GM23338 (cell line): ENCODE measurements around the gene TCF7L2. TPM values are rescaled to one million over a fixed set of nuclear protein-coding genes. Genes with fewer than 3 reads are reported as not detected.
A peak's percentile ranks its signal among the peaks of the same experiment; 100 is the strongest.

Experiments
- ATAC-seq: fragments of 200-7000 bp; cut with Tn5 transposase; 3 replicates; pipeline ENCODE4 v1.9.1; 2020
- DNase-seq: peaks from one replicate; pipeline ENCODE4 v3.0.0-alpha.2; 2015; ENCODE audit warnings: low spot score
- H2AFZ ChIP-seq: fragments of 200-600 bp; sonication (generic); 2 replicates; pipeline ENCODE4 v1.8.0; 2016; ENCODE audit warnings: antibody characterized with exemption, mild to moderate bottlenecking, moderate library complexity
- H3F3A ChIP-seq: fragments of 200-600 bp; sonication (generic); replicated peaks from 2 replicates; pipeline ENCODE4 v1.8.0; 2017; ENCODE audit warnings: antibody characterized with exemption, mixed run types, low read depth
- H3K27ac ChIP-seq: fragments of 200-600 bp; sonication (generic); 2 replicates; pipeline ENCODE4 v1.6.1; 2016; ENCODE audit warnings: low read depth
- H3K27me3 ChIP-seq: fragments of 200-600 bp; sonication (generic); 2 replicates; pipeline ENCODE4 v1.8.0; 2016; ENCODE audit warnings: mild to moderate bottlenecking, mixed run types, moderate library complexity; ENCODE audit not compliant: insufficient read depth
- H3K36me3 ChIP-seq: fragments of 200-600 bp; sonication (generic); 2 replicates; pipeline ENCODE4 v1.8.0; 2016; ENCODE audit warnings: mild to moderate bottlenecking; ENCODE audit not compliant: insufficient read depth
- H3K4me1 ChIP-seq: fragments of 200-600 bp; sonication (generic); 2 replicates; pipeline ENCODE4 v1.8.0; 2016; ENCODE audit warnings: mild to moderate bottlenecking, moderate library complexity; ENCODE audit not compliant: insufficient read depth
- H3K4me2 ChIP-seq: fragments of 200-600 bp; sonication (generic); 2 replicates; pipeline ENCODE4 v1.7.1; 2017; ENCODE audit warnings: mixed run types
- H3K4me3 ChIP-seq: fragments of 200-600 bp; sonication (generic); 2 replicates; pipeline ENCODE4 v1.6.1; 2016; ENCODE audit warnings: mixed run types
- H3K79me2 ChIP-seq: fragments of 200-600 bp; sonication (generic); replicated peaks from 2 replicates; pipeline ENCODE4 v1.8.0; 2017; ENCODE audit warnings: mild to moderate bottlenecking; ENCODE audit not compliant: insufficient read depth
- H3K9me2 ChIP-seq: fragments of 200-600 bp; sonication (generic); 2 replicates; pipeline ENCODE4 v1.8.0; 2017; ENCODE audit not compliant: insufficient read depth
- H4K20me1 ChIP-seq: fragments of 200-600 bp; sonication (generic); replicated peaks from 2 replicates; pipeline ENCODE4 v1.8.0; 2017; ENCODE audit warnings: mild to moderate bottlenecking; ENCODE audit not compliant: insufficient read depth
- H3K27ac Mint-ChIP-seq: 2 replicates; pipeline ENCODE4 v1.8.0; 2020; ENCODE audit warnings: inconsistent platforms, mild to moderate bottlenecking, moderate library complexity, mixed read lengths
- H3K27me3 Mint-ChIP-seq: 3 replicates; pipeline ENCODE4 v1.8.0; 2022; ENCODE audit warnings: low read depth, mild to moderate bottlenecking, moderate library complexity, mixed read lengths, inconsistent platforms; ENCODE audit not compliant: insufficient read depth, poor library complexity
- H3K36me3 Mint-ChIP-seq: 3 replicates; pipeline ENCODE4 v1.8.0; 2021; ENCODE audit warnings: low read depth, mild to moderate bottlenecking, inconsistent platforms, moderate library complexity, mixed read lengths
- H3K4me1 Mint-ChIP-seq: 3 replicates; pipeline ENCODE4 v1.8.0; 2020; ENCODE audit warnings: mild to moderate bottlenecking, inconsistent platforms, mixed read lengths
- H3K4me3 Mint-ChIP-seq: 3 replicates; pipeline ENCODE4 v1.8.0; 2021; ENCODE audit warnings: moderate library complexity, mild to moderate bottlenecking, inconsistent platforms, mixed read lengths
- H3K9me3 Mint-ChIP-seq: 3 replicates; pipeline ENCODE4 v1.8.0; 2020; ENCODE audit warnings: moderate library complexity, mild to moderate bottlenecking, inconsistent platforms, mixed read lengths
- CREB1 ChIP-seq: fragments of 250-450 bp; sonication (Bioruptor Pico); IDR thresholded peaks from 2 replicates; pipeline ENCODE4 v1.5.0; 2020; ENCODE audit warnings: low read depth, mild to moderate bottlenecking, moderate library complexity
- EZH2phosphoT487 ChIP-seq: fragments of 200-600 bp; sonication (generic); IDR thresholded peaks from one replicate; pipeline ENCODE4 v1.8.1; 2018; ENCODE audit warnings: antibody characterized with exemption; ENCODE audit not compliant: unreplicated experiment
- POLR2AphosphoS5 ChIP-seq: IDR thresholded peaks from 2 replicates; pipeline ENCODE4 v1.6.1; 2016; ENCODE audit warnings: antibody characterized with exemption, low read depth
- polyA plus RNA-seq: library from polyadenylated mRNA; unstranded; fragments of >200 nt; fragmentation: Nextera tagmentation; extraction: Ambion mirVana; gene quantifications from 2 replicates; pipeline ENCODE4 v1.2.1, GENCODE V29; 2016
- total RNA-seq: library from RNA; depleted of rRNA; stranded (reverse); fragments of >200 nt; shearing (Covaris generic); gene quantifications from 2 replicates; pipeline ENCODE4 v1.2.3, GENCODE V29; 2014
- TF ChIP-seq, protein P1 (sequence below), 2 experiments: fragments of 200-600 bp in 1 of 2; sonication (generic) in 1 of 2; conservative IDR thresholded peaks; 2 replicates each; pipeline versions ENCODE4 v1.5.1 to v1.6.1; 2016 to 2017; ENCODE audit warnings: antibody characterized with exemption in 2 of 2, low read depth in 2 of 2, mild to moderate bottlenecking in 2 of 2, moderate library complexity in 1 of 2
- TF ChIP-seq, protein P2 (sequence below): IDR thresholded peaks from one replicate; pipeline ENCODE4 v1.6.1; 2018; ENCODE audit warnings: antibody characterized with exemption; ENCODE audit not compliant: unreplicated experiment
- TF ChIP-seq, protein P3 (sequence below): fragments of 250-450 bp; sonication (Bioruptor Pico); IDR thresholded peaks from 2 replicates; pipeline ENCODE4 v1.5.0; 2020; ENCODE audit warnings: mild to moderate bottlenecking, moderate library complexity
- TF ChIP-seq, protein P4 (sequence below): IDR thresholded peaks from 2 replicates; pipeline ENCODE4 v1.6.1; 2016; ENCODE audit warnings: antibody characterized with exemption

TCF7L2 gene
- total and polyA plus RNA-seq, 2 experiments from 2014 or later, result 32.2 to 80.8 TPM

DNA sequence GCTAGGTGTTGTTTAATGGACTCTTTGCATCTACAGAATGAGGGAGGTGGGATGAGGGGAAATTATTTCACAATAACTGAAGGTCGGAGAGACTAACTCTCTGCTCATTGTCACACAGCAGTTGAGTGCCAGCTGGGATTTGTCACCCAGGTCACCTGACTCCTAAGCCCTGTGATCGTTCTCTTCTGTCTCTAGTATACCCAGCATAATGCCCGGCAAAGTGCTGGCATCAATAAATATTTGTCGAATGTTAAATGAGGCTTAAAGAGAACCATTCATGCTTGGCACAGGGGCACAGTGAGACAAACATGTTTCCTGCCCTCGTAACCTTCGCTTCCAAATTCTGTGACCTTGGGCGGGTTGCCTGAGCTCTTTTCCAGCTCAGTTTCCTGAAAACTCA lies 70.8 kb downstream of the TCF7L2 start (continued):
- TF ChIP-seq, protein P1, sequence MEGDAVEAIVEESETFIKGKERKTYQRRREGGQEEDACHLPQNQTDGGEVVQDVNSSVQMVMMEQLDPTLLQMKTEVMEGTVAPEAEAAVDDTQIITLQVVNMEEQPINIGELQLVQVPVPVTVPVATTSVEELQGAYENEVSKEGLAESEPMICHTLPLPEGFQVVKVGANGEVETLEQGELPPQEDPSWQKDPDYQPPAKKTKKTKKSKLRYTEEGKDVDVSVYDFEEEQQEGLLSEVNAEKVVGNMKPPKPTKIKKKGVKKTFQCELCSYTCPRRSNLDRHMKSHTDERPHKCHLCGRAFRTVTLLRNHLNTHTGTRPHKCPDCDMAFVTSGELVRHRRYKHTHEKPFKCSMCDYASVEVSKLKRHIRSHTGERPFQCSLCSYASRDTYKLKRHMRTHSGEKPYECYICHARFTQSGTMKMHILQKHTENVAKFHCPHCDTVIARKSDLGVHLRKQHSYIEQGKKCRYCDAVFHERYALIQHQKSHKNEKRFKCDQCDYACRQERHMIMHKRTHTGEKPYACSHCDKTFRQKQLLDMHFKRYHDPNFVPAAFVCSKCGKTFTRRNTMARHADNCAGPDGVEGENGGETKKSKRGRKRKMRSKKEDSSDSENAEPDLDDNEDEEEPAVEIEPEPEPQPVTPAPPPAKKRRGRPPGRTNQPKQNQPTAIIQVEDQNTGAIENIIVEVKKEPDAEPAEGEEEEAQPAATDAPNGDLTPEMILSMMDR (conservative IDR thresholded peaks at IDR 0.05; ENCODE audit: low read depth in 2 of 2), result no peak

DNA sequence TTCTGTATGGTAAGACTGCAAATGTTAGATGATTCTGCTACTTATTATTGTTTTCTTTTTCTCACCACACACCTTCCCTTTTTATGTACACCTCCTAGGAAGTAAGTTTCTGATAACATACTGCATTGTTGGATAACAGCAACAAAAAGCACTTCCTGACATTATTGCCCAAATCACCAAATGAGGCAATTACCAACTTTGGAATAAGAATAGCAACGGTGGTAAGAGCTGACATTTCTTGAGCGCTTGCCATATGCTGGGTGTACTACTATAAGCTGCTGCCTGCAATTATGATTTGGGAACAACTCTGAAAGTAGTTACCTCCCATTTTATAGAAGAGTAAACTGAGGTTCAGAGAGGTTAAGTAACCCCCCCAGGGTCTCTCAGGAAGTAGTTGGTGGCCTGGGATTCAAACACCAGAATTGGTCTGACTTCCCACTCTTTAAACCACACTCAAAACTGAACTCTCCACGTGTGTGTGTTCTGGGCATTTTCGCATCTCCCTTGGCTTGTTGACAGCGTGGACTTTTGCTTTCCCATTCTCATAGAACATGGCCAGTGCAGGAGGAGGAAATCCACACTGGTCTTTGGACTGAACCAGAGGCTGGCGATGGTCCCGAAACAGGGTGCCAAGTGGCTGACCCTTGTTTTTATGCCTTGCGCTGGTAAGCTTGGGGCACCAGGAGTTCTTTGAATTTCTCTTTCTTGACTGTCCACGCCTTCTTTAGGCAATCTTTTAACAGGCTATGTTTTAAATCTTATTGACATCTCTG lies 71.4 kb downstream of the TCF7L2 start:
- Histone ChIP-seq H3K4me1 (peaks cover 74% of the 10 kb centered on the region), H3K4me2 (0 out of 2 replicates have a peak overlapping the region, but pooled peaks have one; percentile 35), H3K27ac (no peak overlapping the region), H4K20me1 (peaks cover 93% of the 10 kb centered on the region), H3K36me3 (no peaks in the 10 kb centered on the region), H3K4me3 (no peak overlapping the region), H2AFZ (no peak overlapping the region), H3F3A (peaks cover 11% of the 10 kb centered on the region; the same call in 1 of the 2 replicates), H3K79me2 (peaks cover 100% of the 10 kb centered on the region), H3K9me2 (no peaks in the 10 kb centered on the region), H3K27me3 (no peaks in the 10 kb centered on the region)
- Mint-ChIP-seq H3K27ac (no peak overlapping the region), H3K36me3 (peaks cover 5% of the 10 kb centered on the region; the same call in 2 of the 3 replicates), H3K4me3 (no peak overlapping the region), H3K9me3 (no peaks in the 10 kb centered on the region), H3K4me1 (peaks cover 67% of the 10 kb centered on the region), H3K27me3 (peaks cover 25% of the 10 kb centered on the region)
- no peak for TF ChIP-seq CREB1
- TF ChIP-seq, protein P1 (conservative IDR thresholded peaks at IDR 0.05; ENCODE audit: low read depth in 2 of 2), result no peak
- TF ChIP-seq, protein P2, sequence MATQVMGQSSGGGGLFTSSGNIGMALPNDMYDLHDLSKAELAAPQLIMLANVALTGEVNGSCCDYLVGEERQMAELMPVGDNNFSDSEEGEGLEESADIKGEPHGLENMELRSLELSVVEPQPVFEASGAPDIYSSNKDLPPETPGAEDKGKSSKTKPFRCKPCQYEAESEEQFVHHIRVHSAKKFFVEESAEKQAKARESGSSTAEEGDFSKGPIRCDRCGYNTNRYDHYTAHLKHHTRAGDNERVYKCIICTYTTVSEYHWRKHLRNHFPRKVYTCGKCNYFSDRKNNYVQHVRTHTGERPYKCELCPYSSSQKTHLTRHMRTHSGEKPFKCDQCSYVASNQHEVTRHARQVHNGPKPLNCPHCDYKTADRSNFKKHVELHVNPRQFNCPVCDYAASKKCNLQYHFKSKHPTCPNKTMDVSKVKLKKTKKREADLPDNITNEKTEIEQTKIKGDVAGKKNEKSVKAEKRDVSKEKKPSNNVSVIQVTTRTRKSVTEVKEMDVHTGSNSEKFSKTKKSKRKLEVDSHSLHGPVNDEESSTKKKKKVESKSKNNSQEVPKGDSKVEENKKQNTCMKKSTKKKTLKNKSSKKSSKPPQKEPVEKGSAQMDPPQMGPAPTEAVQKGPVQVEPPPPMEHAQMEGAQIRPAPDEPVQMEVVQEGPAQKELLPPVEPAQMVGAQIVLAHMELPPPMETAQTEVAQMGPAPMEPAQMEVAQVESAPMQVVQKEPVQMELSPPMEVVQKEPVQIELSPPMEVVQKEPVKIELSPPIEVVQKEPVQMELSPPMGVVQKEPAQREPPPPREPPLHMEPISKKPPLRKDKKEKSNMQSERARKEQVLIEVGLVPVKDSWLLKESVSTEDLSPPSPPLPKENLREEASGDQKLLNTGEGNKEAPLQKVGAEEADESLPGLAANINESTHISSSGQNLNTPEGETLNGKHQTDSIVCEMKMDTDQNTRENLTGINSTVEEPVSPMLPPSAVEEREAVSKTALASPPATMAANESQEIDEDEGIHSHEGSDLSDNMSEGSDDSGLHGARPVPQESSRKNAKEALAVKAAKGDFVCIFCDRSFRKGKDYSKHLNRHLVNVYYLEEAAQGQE, result no peak
- TF ChIP-seq, protein P3, sequence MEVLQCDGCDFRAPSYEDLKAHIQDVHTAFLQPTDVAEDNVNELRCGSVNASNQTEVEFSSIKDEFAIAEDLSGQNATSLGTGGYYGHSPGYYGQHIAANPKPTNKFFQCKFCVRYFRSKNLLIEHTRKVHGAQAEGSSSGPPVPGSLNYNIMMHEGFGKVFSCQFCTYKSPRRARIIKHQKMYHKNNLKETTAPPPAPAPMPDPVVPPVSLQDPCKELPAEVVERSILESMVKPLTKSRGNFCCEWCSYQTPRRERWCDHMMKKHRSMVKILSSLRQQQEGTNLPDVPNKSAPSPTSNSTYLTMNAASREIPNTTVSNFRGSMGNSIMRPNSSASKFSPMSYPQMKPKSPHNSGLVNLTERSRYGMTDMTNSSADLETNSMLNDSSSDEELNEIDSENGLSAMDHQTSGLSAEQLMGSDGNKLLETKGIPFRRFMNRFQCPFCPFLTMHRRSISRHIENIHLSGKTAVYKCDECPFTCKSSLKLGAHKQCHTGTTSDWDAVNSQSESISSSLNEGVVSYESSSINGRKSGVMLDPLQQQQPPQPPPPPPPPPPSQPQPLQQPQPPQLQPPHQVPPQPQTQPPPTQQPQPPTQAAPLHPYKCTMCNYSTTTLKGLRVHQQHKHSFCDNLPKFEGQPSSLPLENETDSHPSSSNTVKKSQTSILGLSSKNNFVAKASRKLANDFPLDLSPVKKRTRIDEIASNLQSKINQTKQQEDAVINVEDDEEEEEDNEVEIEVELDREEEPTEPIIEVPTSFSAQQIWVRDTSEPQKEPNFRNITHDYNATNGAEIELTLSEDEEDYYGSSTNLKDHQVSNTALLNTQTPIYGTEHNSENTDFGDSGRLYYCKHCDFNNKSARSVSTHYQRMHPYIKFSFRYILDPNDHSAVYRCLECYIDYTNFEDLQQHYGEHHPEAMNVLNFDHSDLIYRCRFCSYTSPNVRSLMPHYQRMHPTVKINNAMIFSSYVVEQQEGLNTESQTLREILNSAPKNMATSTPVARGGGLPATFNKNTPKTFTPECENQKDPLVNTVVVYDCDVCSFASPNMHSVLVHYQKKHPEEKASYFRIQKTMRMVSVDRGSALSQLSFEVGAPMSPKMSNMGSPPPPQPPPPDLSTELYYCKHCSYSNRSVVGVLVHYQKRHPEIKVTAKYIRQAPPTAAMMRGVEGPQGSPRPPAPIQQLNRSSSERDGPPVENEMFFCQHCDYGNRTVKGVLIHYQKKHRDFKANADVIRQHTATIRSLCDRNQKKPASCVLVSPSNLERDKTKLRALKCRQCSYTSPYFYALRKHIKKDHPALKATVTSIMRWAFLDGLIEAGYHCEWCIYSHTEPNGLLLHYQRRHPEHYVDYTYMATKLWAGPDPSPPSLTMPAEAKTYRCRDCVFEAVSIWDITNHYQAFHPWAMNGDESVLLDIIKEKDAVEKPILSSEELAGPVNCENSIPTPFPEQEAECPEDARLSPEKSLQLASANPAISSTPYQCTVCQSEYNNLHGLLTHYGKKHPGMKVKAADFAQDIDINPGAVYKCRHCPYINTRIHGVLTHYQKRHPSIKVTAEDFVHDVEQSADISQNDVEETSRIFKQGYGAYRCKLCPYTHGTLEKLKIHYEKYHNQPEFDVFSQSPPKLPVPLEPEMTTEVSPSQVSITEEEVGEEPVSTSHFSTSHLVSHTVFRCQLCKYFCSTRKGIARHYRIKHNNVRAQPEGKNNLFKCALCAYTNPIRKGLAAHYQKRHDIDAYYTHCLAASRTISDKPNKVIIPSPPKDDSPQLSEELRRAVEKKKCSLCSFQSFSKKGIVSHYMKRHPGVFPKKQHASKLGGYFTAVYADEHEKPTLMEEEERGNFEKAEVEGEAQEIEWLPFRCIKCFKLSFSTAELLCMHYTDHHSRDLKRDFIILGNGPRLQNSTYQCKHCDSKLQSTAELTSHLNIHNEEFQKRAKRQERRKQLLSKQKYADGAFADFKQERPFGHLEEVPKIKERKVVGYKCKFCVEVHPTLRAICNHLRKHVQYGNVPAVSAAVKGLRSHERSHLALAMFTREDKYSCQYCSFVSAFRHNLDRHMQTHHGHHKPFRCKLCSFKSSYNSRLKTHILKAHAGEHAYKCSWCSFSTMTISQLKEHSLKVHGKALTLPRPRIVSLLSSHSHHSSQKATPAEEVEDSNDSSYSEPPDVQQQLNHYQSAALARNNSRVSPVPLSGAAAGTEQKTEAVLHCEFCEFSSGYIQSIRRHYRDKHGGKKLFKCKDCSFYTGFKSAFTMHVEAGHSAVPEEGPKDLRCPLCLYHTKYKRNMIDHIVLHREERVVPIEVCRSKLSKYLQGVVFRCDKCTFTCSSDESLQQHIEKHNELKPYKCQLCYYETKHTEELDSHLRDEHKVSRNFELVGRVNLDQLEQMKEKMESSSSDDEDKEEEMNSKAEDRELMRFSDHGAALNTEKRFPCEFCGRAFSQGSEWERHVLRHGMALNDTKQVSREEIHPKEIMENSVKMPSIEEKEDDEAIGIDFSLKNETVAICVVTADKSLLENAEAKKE (CRISPR knock-in tag), result no peak
- TF ChIP-seq, protein P4, sequence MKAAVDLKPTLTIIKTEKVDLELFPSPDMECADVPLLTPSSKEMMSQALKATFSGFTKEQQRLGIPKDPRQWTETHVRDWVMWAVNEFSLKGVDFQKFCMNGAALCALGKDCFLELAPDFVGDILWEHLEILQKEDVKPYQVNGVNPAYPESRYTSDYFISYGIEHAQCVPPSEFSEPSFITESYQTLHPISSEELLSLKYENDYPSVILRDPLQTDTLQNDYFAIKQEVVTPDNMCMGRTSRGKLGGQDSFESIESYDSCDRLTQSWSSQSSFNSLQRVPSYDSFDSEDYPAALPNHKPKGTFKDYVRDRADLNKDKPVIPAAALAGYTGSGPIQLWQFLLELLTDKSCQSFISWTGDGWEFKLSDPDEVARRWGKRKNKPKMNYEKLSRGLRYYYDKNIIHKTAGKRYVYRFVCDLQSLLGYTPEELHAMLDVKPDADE, result no peak
- no peak for TF ChIP-seq EZH2phosphoT487
- no peak for TF ChIP-seq POLR2AphosphoS5
- DNase-seq, result no peak
- no peak for ATAC-seq
